ENCODE measurements around the gene TYW5. TPM values are rescaled to one million over a fixed set of nuclear protein-coding genes. Genes with fewer than 3 reads are reported as not detected.

TYW5 gene
- total RNA-seq, 1 experiment from 2014 or later, result 13.5 TPM

DNA sequence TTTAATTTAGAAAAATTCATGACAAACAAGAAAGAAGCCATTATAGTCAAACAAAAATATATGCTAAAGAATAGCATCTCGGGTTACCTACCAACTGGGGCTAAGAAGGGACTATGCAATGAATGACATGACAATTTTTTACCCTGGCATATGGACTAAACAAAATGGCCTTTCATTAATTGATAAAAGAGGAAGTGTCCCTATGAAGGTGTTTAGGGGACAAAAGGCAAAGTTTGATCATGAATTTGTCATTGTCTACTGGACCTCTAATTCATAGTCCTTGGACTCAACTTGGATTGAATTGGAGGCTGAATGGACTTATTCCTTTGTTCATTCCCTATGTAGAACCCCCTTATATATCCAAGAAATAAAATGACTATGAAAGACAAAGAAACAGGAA lies 12.8 kb upstream of the TYW5 start:
- ATAC-seq (no peak), DNase-seq (ENCODE audit: low spot score) (no peak)
- no peak overlapping the region for H3K4me3 Mint-ChIP-seq
- ChIA-PET CTCF (interaction anchor here (1.1 kb wide), 1 partner anchor 12 kb away, joined by 3 read pairs; no protein-coding TSS in a partner anchor), POLR2A (no interaction called here)
- H3K27me3 Mint-ChIP-seq (ENCODE audit: low read depth), result no peaks in the 10 kb centered on the region
- no peaks in the 10 kb centered on the region for H3K9me3 Mint-ChIP-seq
- H3K36me3 Mint-ChIP-seq, result peaks cover 14% of the 10 kb centered on the region
- no peaks in the 10 kb centered on the region for H3K4me1 Mint-ChIP-seq
- TF ChIP-seq TEAD1 (CRISPR knock-in tag; IDR thresholded peaks at IDR 0.05) (no peak), ZNF425 (CRISPR knock-in tag; conservative IDR thresholded peaks at IDR 0.05) (no peak), ZNF263 (CRISPR knock-in tag; IDR thresholded peaks at IDR 0.05; ENCODE audit: low read depth) (no peak), NFATC4 (CRISPR knock-in tag; IDR thresholded peaks at IDR 0.05) (no peak)
- H3K27ac Mint-ChIP-seq, result no peak overlapping the region

DNA sequence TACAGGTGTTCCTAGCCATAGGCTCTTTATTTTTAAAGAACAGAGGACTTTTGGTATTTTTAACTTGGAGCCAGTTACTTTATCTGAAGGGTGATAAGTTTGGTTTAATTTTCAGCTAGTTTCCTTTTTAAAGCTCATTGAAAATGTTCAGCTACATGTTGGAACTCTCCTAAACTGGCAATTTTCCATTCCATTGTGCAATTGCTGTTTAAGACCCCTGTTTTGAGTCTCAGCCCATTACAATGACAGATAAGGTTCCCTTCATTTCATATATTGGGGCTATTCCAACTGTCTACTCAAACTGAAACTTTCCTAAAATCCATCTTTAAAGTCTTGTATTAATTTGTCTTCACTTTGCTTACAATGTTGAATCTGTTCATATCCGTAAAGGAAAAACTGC lies 11.7 kb upstream of the TYW5 start:
- H3K27me3 Mint-ChIP-seq (ENCODE audit: low read depth), result no peaks in the 10 kb centered on the region
- ChIA-PET CTCF (interaction anchor here (1.1 kb wide), 1 partner anchor 13 kb away, joined by 3 read pairs; no protein-coding TSS in a partner anchor), POLR2A (no interaction called here)
- H3K9me3 Mint-ChIP-seq, result no peaks in the 10 kb centered on the region
- peaks cover 22% of the 10 kb centered on the region for H3K36me3 Mint-ChIP-seq
- no peak overlapping the region for H3K4me3 Mint-ChIP-seq
- no peak for TF ChIP-seq MXD4 (CRISPR knock-in tag; IDR thresholded peaks at IDR 0.05; ENCODE audit: borderline replicate concordance)
- no peak for TF ChIP-seq FOXP1 (CRISPR knock-in tag; IDR thresholded peaks at IDR 0.05; ENCODE audit: borderline replicate concordance)
- TF ChIP-seq ZSCAN18 (CRISPR knock-in tag; IDR thresholded peaks at IDR 0.05), result no peak
- no peak for TF ChIP-seq ZNF263 (CRISPR knock-in tag; IDR thresholded peaks at IDR 0.05; ENCODE audit: low read depth)
- TF ChIP-seq, protein P1, sequence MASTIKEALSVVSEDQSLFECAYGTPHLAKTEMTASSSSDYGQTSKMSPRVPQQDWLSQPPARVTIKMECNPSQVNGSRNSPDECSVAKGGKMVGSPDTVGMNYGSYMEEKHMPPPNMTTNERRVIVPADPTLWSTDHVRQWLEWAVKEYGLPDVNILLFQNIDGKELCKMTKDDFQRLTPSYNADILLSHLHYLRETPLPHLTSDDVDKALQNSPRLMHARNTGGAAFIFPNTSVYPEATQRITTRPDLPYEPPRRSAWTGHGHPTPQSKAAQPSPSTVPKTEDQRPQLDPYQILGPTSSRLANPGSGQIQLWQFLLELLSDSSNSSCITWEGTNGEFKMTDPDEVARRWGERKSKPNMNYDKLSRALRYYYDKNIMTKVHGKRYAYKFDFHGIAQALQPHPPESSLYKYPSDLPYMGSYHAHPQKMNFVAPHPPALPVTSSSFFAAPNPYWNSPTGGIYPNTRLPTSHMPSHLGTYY (CRISPR knock-in tag; IDR thresholded peaks at IDR 0.05), result no peak
- TF ChIP-seq ZNF425 (CRISPR knock-in tag; conservative IDR thresholded peaks at IDR 0.05), result no peak
- TF ChIP-seq KAT7 (CRISPR knock-in tag; IDR thresholded peaks at IDR 0.05; ENCODE audit: borderline replicate concordance), result no peak
- no peak for TF ChIP-seq ZNF512 (CRISPR knock-in tag; IDR thresholded peaks at IDR 0.05; ENCODE audit: borderline replicate concordance)
- TF ChIP-seq ATF6 (CRISPR knock-in tag; IDR thresholded peaks at IDR 0.05), result no peak
- TF ChIP-seq NR1H2 (CRISPR knock-in tag; IDR thresholded peaks at IDR 0.05), result no peak
- TF ChIP-seq ZNF219 (CRISPR knock-in tag; IDR thresholded peaks at IDR 0.05; ENCODE audit: borderline replicate concordance), result no peak
- no peak for TF ChIP-seq ZBTB21 (CRISPR knock-in tag; IDR thresholded peaks at IDR 0.05; ENCODE audit: borderline replicate concordance)
- TF ChIP-seq SOX15 (CRISPR knock-in tag; IDR thresholded peaks at IDR 0.05), result no peak
- no peak overlapping the region for H3K27ac Mint-ChIP-seq
- no peaks in the 10 kb centered on the region for H3K4me1 Mint-ChIP-seq
- DNase-seq (ENCODE audit: low spot score), result no peak
- no peak for ATAC-seq

All from WTC11 (cell line).